Activated CD4-positive, alpha-beta T cell treated with anti-CD3 and anti-CD28 coated beads for 1 hour (primary cell): ENCODE data around the gene SERPING1.

Source experiments
- DNase-seq: peaks from one replicate; pipeline ENCODE4 v3.0.0-alpha.2; 2020

The SERPING1 gene

DNA sequence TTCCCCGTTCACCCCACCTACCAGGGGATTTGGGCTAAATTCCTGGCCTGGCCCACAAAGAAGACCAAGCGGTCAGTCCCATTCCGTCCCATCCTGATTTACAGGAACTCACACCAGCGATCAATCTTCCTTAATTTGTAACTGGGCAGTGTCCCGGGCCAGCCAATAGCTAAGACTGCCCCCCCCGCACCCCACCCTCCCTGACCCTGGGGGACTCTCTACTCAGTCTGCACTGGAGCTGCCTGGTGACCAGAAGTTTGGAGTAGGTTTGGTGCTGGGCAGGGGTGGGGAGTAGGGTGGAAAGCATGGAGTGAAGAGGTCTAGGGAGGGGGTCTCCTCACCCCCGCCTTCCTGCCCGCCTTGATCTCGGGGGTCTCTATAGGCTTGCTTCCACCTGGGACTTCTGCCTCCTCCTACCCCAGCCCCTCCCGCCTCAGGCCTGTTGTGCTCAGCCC lies at the start of gene SERPING1:
SERPING1 (plus strand) TSS at position 225 of the 455 bp plus-strand sequence. CDS start 586 bp downstream, outside the sequence.
- no peak for DNase-seq

DNA sequence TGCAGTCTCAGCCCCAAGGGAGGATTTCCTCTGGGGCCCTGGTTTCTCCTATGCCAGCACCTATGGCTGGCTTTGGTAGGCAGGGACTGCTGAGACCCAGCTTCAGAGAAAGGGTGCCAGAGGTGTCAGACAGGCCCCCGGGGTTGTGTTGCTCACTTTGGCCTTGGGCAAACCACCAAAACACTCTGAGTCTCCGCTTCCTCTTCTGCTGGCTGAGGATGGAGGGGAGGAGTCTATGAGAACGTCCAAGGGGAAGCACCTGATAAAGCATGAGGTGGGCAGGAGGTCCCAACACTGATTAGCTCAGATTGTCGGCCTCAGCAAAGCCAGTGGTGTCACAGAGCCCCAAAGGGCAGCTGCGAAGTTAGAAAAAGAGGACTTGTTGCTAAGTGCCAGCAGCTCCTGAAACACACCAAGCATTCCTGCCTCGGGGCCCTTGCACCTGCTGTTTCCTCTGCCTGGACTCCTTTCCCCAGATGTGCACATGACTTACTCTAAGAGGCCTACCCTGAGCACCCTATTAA lies 49.6 kb upstream of the SERPING1 start:
- DNase-seq, result no peak

DNA sequence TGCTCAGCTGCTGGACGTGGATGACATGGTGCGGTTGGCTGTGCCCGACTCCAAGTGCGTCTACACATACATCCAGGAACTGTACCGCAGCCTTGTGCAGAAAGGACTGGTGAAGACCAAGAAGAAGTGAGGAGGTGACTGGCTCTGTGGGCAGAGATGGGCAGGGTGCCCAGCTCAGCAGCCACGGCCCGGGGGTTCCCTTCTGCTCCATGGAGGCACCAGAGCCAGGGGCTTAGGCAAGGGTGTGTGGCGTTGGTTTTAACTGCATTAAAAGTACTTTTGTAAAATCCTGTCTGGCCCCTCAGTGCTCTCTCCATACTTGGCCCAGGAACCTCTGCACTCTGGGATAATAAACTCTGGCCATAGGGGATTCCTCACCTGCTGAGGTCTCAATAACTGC lies 47.5 kb upstream of the SERPING1 start:
- DNase-seq, result no peak

DNA sequence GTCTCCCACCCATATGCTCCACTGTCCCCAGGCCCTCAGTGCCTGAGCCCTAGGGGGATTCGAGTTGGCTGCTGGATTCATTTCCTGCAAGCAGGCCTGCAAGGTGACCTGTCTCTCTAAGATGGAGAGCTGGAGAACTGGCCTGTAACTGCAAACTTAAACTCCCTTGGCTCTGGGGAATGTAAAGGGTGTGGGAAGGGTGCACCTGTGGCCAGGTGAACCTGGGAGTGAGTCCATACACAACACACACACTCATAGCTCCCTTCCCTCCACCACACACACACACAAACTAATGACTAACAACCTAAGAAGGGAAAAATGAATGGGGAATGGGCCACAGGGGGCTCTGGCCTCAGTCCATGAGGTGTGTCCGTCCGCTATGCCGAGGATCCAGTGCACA lies 45.5 kb upstream of the SERPING1 start:
- no peak for DNase-seq

DNA sequence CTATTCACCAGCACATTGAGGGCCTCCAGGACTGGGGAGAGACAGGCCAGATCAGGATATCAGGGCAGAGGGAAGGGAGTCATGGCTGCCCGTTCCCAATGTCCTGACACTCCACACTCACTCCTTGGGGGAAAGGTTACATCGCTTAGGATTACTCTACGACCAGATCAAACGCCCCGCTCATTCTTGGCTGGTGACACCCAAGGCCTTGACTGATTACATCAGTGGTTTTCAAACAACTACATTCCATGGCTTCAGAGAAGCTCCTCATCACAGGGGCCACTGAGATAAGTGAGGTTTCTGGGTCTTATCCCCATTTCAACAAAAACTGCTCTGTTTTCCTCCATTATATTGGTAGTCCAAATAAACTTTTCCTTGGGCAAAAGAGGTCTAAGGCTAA lies 45.0 kb upstream of the SERPING1 start:
- no peak for DNase-seq

DNA sequence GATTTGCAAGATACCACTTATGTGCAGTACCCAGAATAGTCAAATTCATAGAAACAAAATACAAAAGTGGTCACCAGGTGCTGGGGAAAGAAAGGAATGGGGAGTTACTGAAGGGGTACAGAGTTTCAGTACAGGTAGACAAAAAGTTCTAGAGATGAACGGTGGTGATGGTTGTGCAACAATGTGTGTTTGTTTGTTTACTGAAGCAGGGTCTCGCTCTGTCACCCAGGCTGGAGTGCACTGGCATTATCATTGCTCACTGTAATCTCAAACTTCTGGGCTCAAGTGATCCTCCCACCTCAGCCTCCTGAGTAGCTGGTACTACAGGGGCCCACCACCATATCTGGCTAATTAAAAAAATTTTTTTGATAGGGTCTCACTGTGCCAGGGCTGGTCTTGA lies 42.1 kb upstream of the SERPING1 start:
- no peak for DNase-seq

DNA sequence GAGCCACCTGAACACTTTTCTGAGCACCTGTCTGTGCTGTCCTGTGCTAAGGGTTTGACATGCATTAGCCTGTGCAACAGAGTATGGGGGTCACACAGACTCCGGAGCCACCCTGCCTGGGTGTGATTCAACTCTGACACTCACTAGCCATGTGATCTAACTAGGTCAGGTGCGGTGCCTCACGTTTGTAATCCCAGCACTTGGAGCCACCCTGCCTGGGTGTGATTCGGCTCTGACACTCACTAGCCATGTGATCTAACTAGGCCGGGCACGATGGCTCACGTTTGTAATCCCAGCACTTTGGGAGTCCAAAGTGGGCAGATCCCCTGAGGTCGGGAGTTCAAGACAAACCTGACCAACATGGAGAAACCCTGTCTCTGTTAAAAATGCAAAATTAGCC lies 41.4 kb upstream of the SERPING1 start:
- DNase-seq, result no peak

DNA sequence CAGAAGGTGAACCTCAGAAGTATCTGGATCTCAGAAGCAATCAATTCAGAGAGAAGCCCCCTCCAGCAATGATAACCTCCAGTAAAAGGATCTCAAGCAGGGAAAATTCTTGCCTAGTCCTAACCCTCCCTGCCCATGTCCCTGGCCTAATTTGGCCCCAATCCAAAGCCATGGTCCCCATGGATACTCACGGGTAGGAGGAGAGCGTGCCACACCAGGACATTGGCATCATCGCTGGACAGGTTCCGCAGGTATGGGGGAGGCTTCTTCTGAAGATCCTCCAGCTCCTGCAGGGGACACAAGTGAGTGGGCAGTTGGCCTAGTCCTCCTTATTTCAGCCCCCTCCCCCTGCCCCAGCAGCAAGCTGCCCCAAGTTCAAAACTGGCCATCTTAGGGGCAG lies 37.3 kb upstream of the SERPING1 start:
- DNase-seq, result no peak

DNA sequence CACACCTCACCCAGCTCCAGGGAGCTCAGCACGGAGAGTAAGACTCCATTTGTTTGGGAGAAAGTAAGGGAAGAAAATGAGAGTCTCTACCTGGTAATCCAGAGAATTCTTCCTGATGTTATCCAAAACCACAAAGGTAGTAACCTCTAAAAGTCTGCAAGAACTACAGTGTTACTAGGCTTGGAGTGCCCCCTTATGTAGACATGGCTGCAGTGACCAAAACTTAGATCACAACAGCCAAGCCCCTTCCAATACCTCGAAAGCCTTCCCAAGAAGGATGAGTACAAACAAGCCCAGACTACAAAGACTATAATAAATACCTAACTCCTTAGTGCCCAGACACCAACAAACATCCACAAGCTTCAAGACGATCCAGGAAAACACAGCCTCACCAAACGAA lies 34.9 kb upstream of the SERPING1 start:
- DNase-seq, result no peak

DNA sequence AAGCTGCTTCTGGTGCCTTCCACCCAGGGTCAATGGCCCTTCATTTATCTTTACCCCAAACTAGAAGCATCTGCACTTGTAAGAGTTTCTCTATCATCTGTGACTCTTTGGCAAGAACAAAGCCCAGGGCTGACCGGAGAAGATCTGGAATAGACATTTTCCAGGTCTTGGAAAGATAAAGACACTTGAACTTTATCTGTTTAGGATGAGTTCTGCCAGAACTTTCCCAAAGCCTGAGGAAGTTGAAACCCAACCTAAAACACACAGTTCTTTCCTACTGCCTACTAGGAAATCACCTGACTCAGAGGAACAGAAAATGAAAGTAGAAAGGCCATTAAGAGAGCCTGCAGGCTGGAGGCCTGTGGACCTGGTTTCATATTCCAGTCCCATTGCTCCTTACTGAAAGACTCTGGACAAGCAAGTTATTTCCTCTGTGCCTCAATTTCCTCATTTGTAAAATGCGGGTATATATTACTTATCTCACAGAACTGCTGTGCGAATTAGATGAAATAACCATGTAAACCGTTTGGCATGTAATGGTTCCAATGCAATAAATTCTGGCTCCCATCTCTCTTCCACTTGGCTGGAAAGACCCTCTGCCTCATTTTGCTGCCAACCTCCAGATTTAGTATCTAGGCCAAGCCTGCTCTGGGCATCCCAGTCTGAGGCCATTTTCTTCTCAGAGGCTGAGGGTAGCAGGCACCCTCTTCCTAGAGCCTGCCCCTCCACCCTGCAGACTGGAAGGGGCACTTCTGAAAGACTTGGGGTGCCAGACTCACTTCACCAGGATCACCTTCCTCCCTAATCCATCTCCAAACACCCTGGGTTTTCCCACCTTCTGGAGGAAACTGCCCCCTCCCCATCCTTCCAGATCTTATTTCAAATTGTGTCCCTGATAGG lies 31.2 kb upstream of the SERPING1 start:
- peak; percentile 27 for DNase-seq

DNA sequence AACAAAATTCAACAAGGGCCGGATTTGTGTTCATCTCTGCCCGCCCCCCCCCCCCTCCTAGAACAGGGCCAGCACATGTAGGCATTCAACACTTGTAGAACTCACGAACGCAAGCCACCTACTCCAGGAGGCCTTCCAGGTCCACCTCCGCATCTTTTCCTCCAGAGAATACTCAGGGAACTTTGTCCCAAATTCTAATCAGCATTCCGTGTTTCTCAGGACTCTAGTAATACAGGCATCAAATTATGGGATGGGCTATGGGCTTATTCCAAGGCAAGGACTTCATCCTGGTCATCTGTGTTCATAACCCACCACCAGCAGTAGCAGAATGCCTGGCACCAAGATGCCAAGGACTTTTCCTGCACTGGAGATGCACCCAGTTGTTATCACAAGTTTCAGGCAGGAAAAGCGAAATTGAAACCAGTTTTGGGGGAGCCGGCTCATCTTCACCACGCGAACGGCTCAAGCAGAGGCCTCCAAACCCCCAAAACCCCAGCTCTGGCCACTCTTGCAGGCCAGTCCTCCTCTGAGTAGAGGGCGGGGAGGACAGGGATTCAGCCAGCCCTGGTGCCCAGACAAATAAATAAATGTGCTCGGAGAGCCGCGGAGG lies 30.5 kb upstream of the SERPING1 start:
- no peak for DNase-seq

DNA sequence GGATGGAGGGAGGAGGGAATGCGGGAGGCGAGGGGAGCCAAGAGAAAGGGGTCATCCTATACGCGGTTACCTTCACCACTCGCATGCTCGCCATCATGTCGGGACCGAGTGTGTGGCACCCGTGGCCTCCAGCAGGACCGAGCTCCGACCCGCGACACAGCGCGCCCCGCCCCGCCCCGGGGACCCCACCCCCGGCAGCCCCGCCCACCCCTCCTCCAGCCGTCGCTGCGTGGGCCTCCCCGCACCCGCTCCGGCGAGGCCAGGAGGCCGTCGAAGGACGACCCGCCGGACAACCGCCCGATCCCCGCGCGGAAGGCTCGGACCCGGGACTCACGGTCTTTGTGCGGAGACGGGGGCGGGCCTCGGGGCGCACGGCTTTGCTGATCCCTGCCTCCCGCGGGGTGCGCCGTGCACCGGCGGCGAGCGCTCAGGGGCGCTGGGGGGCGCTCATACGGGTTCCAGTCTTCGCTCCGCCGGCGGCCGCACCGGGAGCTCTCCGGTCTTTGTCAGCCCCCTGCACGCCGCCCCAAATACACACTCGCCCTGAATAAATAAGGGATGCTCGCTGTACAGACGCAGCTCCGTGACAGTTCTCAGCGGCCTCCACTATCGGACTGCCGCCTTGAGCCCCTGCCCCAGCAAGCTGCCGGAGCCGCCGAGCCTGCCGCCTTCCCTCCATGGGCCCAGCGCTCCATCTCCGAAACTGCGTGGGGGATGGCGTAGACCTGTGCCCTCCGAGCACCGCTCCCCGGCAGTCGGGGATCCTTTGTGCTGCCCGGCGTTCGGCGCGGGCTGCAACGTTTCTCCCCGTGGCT lies 29.8 kb upstream of the SERPING1 start, which contains the start of gene UBE2L6:
UBE2L6 (minus strand) TSS at position 158 of the 815 bp plus-strand sequence; CDS start at position 97, 61 bp downstream.
- DNase-seq, result peak; percentile 59

DNA sequence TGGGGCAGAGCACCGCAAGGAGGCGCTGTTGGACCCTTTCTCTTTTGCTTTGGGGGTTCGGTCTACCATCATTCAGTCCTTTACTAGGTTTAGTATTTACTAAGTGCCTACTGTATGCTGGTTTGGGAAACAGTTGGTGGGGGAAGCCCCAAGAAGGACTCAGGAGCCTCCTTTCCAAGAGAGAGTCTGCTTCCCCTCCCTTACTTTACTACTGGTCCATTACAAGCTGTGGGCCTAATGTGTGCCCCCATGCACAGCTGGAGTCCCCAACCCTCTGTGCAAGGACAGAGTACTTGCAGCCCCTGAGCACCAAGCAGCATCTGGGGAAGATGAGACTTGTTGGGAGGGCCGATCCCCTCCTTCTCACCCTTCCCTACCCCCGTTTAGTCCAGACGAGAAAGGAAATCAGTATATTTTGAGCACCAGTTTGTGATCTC lies 29.1 kb upstream of the SERPING1 start:
- DNase-seq, result peak; percentile 76

DNA sequence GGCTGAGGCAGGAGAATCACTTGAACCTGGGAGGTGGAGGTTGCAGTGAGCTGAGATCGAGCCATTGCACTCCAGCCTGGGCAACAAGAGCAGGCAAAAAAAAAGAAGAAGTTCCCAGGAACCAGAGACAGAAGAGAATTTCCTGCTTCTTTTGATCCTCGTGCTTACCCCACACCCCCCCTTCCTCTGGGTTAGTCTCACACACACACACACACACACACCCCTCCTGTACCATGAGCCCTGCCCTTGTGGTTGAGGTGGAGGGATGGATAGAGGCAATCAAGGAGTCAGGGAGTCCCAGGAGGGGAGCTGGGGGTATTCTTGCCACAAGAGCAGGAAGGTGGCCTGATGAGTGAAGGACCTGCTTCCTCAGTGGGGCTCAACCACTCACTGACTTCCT lies 25.9 kb upstream of the SERPING1 start:
- DNase-seq, result no peak

DNA sequence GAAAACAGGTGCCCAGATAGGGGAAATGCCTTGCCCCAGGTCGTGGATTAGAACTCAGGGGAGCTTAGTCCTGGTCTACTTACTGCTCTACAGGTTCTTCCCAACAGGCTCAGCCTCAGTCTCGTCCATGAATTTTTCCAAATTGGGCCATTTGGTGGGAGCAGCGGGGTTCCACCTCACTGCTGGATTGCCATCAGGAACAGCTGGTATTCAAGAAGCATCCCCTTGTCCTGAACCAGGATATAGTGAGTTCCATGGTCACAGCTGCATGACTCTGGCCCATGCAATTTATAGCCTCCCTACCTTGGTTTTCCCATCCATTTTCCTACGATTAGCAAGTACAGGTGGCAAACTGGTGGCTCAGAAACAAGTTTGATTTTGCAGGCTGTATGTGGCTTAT lies 23.4 kb upstream of the SERPING1 start:
- no peak for DNase-seq

DNA sequence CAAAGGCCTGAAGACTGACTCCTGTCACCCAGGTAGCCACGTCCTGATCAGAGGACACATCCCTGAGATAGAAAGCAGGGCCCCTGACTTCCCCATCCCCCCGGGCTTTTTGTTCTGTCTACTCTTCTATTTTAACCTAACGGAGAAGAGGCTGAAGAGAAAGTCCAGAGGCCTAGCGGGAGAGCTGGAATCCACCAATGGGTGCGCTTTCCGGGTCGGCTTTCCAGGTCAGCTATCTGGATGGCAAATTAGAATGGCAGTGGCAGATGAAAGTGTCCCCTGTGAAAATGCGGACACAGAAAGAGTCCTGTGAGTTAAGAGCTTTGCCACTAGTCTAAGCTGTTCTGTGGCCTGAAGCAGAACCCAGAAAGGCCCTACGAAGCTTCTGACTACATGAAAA lies 13.1 kb upstream of the SERPING1 start:
- DNase-seq, result no peak

DNA sequence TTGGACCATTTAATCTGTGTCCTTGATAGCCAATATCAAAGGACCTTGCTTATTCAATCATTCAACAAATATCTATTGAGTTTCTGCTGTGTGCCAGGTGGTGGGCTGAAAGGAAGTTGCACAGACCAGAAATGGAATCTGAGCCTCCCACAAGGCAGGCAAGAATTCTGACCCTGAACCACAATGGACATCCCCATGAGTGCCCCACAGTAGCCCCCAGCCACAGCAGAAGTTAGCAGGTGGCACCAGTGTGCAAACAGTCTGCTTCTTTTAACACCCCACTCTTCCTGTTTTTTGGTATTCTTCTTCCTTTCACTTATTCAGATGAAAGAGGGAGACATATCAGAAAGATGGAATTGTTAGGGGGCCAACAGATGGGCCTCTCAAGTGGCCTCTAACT lies 12.2 kb upstream of the SERPING1 start:
- no peak for DNase-seq

DNA sequence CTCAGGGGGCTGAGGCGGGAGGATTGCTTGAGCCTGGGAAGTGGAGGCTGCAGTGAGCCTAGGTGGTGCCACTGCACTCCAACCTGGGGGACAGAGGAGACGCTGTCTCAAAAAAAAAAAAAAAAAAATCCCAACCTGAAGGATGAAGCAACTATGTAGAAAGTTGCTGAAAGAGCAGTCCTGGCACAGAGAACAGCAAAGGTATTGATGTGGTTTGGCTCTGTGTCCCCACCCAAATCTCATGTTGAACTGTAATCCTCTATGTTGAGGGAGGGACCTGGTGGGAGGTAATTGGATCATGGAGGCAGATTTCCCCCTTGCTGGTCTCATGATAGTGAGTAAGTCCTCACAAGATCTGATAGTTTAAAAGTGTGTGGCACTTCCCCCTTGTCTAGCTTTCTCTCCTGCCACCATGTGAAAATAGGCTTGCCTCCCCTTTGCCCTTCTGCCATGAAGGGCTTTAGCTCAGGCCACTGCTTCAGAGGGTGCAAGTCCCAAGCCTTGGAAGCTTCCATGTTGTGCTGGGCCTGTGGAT lies 10.7 kb upstream of the SERPING1 start:
- DNase-seq, result no peak

DNA sequence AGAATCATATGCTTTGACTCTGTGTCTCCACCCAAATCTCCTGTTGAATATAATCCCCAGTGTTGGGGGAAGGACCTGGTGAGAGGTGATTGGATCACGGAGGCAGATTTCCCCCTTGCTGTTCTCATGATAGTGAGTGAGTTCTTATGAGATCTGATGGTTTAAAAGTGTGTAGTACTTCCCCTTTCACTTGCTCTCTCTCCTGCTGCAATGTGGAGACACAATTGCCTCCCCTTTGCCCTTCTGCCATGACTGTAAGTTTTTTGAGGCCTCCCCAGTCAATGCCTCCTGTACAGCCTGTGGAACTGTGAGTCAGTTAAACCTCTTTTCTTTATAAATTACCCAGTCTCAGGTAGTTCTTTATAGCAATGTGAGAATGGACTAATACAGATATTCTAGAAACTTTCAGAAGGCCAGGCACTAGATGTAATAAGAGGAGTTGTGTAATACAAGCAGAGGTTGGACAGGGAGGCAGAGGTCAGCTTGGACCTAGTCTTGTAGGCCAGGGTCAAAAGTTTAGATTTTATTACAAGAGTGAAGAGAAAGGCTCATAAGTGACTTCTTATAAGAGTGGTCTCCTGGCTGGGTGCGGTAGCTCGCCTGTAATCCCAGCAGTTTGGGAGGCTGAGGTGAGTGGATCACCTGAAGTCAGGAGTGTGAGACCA lies 9.3 kb upstream of the SERPING1 start:
- DNase-seq, result no peak

DNA sequence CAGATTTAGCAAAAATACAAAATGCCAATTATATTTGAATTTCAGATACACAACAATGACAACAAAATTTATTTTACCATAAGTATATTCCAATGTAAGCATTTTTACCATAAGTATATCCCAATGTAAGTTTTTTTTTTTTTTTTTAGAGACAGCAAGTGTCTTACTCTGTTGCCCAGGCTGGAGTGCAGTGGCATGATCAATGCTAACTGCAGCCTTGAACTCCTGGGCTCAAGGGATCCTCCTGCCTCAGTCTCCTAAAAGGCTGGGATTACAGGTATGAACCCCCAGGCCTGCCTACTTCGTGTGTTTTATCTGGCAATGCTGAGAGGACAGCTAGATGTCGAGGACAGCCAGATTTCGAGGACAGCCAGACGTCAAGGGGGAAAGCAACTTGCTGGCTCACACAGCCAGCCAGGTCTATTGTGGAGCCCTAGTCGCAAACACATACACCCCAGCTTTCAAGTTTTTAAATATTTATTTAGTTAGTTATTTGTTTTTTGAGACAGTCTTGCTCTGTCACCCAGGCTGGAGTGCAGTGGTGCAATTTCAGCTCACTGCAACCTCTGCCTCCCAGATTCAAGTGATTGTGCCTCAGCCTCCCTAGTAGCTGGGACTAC lies 1.1 kb upstream of the SERPING1 start:
- no peak for DNase-seq
